Mesenchymal stem cell (in vitro differentiated cells and primary cell): Measurements from ENCODE around the gene STAC2.

ENCODE experiments used
- DNase-seq: peaks from one replicate; pipeline ENCODE4 v3.0.0-alpha.2; 2013
- H2AFZ ChIP-seq: one replicate; pipeline ENCODE4 v1.6.1; 2013; ENCODE audit warnings: low read depth, mild to moderate bottlenecking, control low read depth, inconsistent platforms, low read length, moderate library complexity
- H2AK5ac ChIP-seq: 2 replicates; pipeline ENCODE4 v1.6.1; 2013; ENCODE audit warnings: low read length, moderate library complexity, mild to moderate bottlenecking, inconsistent platforms; ENCODE audit not compliant: severe bottlenecking
- H2BK120ac ChIP-seq: one replicate; pipeline ENCODE4 v1.6.1; 2013; ENCODE audit warnings: low read depth, mild to moderate bottlenecking, inconsistent platforms, low read length, moderate library complexity
- H2BK12ac ChIP-seq, 2 experiments: one replicate each; pipeline ENCODE4 v1.6.1; 2013; ENCODE audit warnings: inconsistent platforms in 2 of 2, low read length in 2 of 2, mild to moderate bottlenecking in 2 of 2, moderate library complexity in 2 of 2, control low read depth in 1 of 2
- H2BK15ac ChIP-seq: one replicate; pipeline ENCODE4 v1.6.1; 2013; ENCODE audit warnings: mild to moderate bottlenecking, low read depth, inconsistent platforms; ENCODE audit not compliant: poor library complexity, severe bottlenecking
- H2BK5ac ChIP-seq: 2 replicates; pipeline ENCODE4 v1.6.1; 2013; ENCODE audit warnings: low read depth, mild to moderate bottlenecking, low read length, control low read depth, inconsistent platforms; ENCODE audit not compliant: poor library complexity, severe bottlenecking
- H3K14ac ChIP-seq, 2 experiments: one replicate each; pipeline ENCODE4 v1.6.1; 2013; ENCODE audit warnings: inconsistent platforms in 2 of 2, low read length in 2 of 2, control low read depth in 1 of 2, mild to moderate bottlenecking in 1 of 2, moderate library complexity in 1 of 2
- H3K18ac ChIP-seq, 2 experiments: one replicate each; pipeline ENCODE4 v1.6.1; 2013; ENCODE audit warnings: inconsistent platforms in 2 of 2, low read length in 2 of 2, control low read depth in 1 of 2, low read depth in 1 of 2, mild to moderate bottlenecking in 1 of 2
- H3K23ac ChIP-seq, 2 experiments: one replicate each; pipeline ENCODE4 v1.6.1; 2013; ENCODE audit warnings: inconsistent platforms in 2 of 2, low read length in 2 of 2, mild to moderate bottlenecking in 2 of 2, moderate library complexity in 2 of 2, control low read depth in 1 of 2
- H3K27ac ChIP-seq: 2 replicates; pipeline ENCODE4 v1.5.1; 2013; ENCODE audit warnings: mild to moderate bottlenecking, moderate library complexity, low read length, control low read depth, inconsistent platforms; ENCODE audit not compliant: poor library complexity, severe bottlenecking
- H3K27me3 ChIP-seq, 2 experiments: 2 replicates each; pipeline versions ENCODE4 v1.6.1 to v1.7.0; 2013; ENCODE audit warnings: low read length in 2 of 2, mild to moderate bottlenecking in 2 of 2, moderate library complexity in 2 of 2, control low read depth in 1 of 2, inconsistent platforms in 1 of 2; ENCODE audit not compliant: control insufficient read depth in 1 of 2, insufficient read depth in 1 of 2
- H3K36me3 ChIP-seq, 2 experiments: 2 replicates each; pipeline versions ENCODE4 v1.6.1 to v1.7.0; 2013; ENCODE audit warnings: low read length in 2 of 2, control low read depth in 1 of 2, inconsistent platforms in 1 of 2, low read depth in 1 of 2, mild to moderate bottlenecking in 1 of 2; ENCODE audit not compliant: insufficient read depth in 2 of 2, control insufficient read depth in 1 of 2
- H3K4ac ChIP-seq, 2 experiments: one replicate each; pipeline ENCODE4 v1.6.1; 2013; ENCODE audit warnings: inconsistent platforms in 2 of 2, low read length in 2 of 2, mild to moderate bottlenecking in 2 of 2, moderate library complexity in 2 of 2, control low read depth in 1 of 2, low read depth in 1 of 2
- H3K4me1 ChIP-seq: 2 replicates; pipeline ENCODE4 v1.6.1; 2013; ENCODE audit warnings: low read depth, low read length, control low read depth; ENCODE audit not compliant: control insufficient read depth, insufficient read depth
- H3K4me2 ChIP-seq: 2 replicates; pipeline ENCODE4 v1.6.1; 2013; ENCODE audit warnings: low read length, mild to moderate bottlenecking, inconsistent platforms; ENCODE audit not compliant: poor library complexity, severe bottlenecking
- H3K4me3 ChIP-seq, 2 experiments: 2 replicates each; pipeline versions ENCODE4 v1.5.1 to v1.7.0; 2013; ENCODE audit warnings: low read length in 2 of 2, mild to moderate bottlenecking in 2 of 2, control low read depth in 1 of 2, low read depth in 1 of 2; ENCODE audit not compliant: insufficient read depth in 1 of 2
- H3K79me1 ChIP-seq: replicated peaks from 2 replicates; pipeline ENCODE4 v1.6.1; 2013; ENCODE audit warnings: mild to moderate bottlenecking, control low read depth, low read length, inconsistent platforms; ENCODE audit not compliant: poor library complexity, severe bottlenecking
- H3K9ac ChIP-seq: 2 replicates; pipeline ENCODE4 v1.7.0; 2013; ENCODE audit warnings: mild to moderate bottlenecking, low read length, moderate library complexity
- H3K9me3 ChIP-seq: 2 replicates; pipeline ENCODE4 v1.7.0; 2013; ENCODE audit warnings: mild to moderate bottlenecking, low read length; ENCODE audit not compliant: control insufficient read depth
- H4K8ac ChIP-seq: one replicate; pipeline ENCODE4 v1.6.1; 2013; ENCODE audit warnings: inconsistent platforms, mild to moderate bottlenecking, low read length, moderate library complexity
- H4K91ac ChIP-seq: one replicate; pipeline ENCODE4 v1.6.1; 2013; ENCODE audit warnings: mild to moderate bottlenecking, low read length, inconsistent platforms
- WGBS: methylation state at CpG from one replicate; pipeline ENCODE4 v1.1.7; 2013; ENCODE audit warnings: mixed read lengths; 5-methylcytosine and 5-hydroxymethylcytosine counted together

Gene STAC2

GRCh38 chr17:39246274-39246673 is 20.5 kb upstream of the STAC2 start:
- no peak for DNase-seq
- no peak overlapping the region for H2AK5ac ChIP-seq
- peaks cover 0 to 3% of the 10 kb centered on the region in 2 experiments for H3K27me3 ChIP-seq
- H3K23ac ChIP-seq: no peak overlapping the region
- no peaks in the 10 kb centered on the region for H3K79me1 ChIP-seq
- no peaks in the 10 kb centered on the region for H3K9me3 ChIP-seq
- 90% methylated on average over 2 of the region's 3 CpGs for WGBS
- peaks cover 9% of the 10 kb centered on the region for H3K4me1 ChIP-seq
- H3K27ac ChIP-seq: no peak overlapping the region
- no peak overlapping the region for H4K91ac ChIP-seq
- H2AFZ ChIP-seq: no peak overlapping the region
- no peak overlapping the region for H2BK15ac ChIP-seq
- H3K18ac ChIP-seq: no peak overlapping the region
- no peak overlapping the region for H3K9ac ChIP-seq
- H2BK5ac ChIP-seq: no peak overlapping the region
- H3K36me3 ChIP-seq: no peaks in the 10 kb centered on the region
- no peak overlapping the region for H3K14ac ChIP-seq
- no peak overlapping the region for H2BK120ac ChIP-seq
- no peak overlapping the region for H3K4me3 ChIP-seq
- no peak overlapping the region for H4K8ac ChIP-seq
- H3K4me2 ChIP-seq: no peak overlapping the region
- H3K4ac ChIP-seq: no peak overlapping the region
- no peak overlapping the region for H2BK12ac ChIP-seq

- H2BK120ac ChIP-seq: no peak overlapping the region
- no peak overlapping the region for H3K27ac ChIP-seq
- peak; percentile 82 for DNase-seq
- H2BK12ac ChIP-seq: peak overlapping the region in 1 of 2 experiments; percentile 29
- no peak overlapping the region for H4K91ac ChIP-seq
- 55% methylated on average over 5 of the region's 6 CpGs for WGBS
- no peak overlapping the region for H2AK5ac ChIP-seq
- no peak overlapping the region for H2BK5ac ChIP-seq
- H3K23ac ChIP-seq: no peak overlapping the region
- peaks cover 9% of the 10 kb centered on the region for H3K4me1 ChIP-seq
- no peak overlapping the region for H3K4me2 ChIP-seq
- H2BK15ac ChIP-seq: no peak overlapping the region
- H3K4ac ChIP-seq: no peak overlapping the region
- peaks cover 2 to 4% of the 10 kb centered on the region in 2 experiments for H3K27me3 ChIP-seq
- H3K4me3 ChIP-seq: no peak overlapping the region
- H4K8ac ChIP-seq: peak overlapping the region; percentile 42
- peak overlapping the region in 1 of 2 experiments; percentile 38 for H3K18ac ChIP-seq
- H3K9ac ChIP-seq: no peak overlapping the region
- peak overlapping the region in 1 of 2 experiments; percentile 64 for H3K14ac ChIP-seq
- no peaks in the 10 kb centered on the region for H3K36me3 ChIP-seq
- no peaks in the 10 kb centered on the region for H3K9me3 ChIP-seq
- H2AFZ ChIP-seq: no peak overlapping the region
- H3K79me1 ChIP-seq: no peaks in the 10 kb centered on the region
Observed at GRCh38 chr17:39244600-39245570, 19.1 kb upstream of the STAC2 start.

- Histone ChIP-seq H4K91ac (no peak overlapping the region), H3K4me1 (peaks cover 14% of the 10 kb centered on the region), H3K27ac (no peak overlapping the region), H3K4me2 (no peak overlapping the region), H3K14ac (peak overlapping the region in 1 of 2 experiments; percentile 77), H3K36me3 (no peaks in the 10 kb centered on the region), H2BK12ac (peak overlapping the region in 1 of 2 experiments; percentile 57), H3K79me1 (no peaks in the 10 kb centered on the region), H2AK5ac (no peak overlapping the region), H3K18ac (no peak overlapping the region), H3K9ac (no peak overlapping the region), H3K23ac (no peak overlapping the region), H3K4ac (no peak overlapping the region), H3K4me3 (no peak overlapping the region), H2BK5ac (no peak overlapping the region), H2AFZ (peak overlapping the region; percentile 73), H4K8ac (peak overlapping the region; percentile 42), H3K27me3 (peaks cover 9 to 12% of the 10 kb centered on the region in 2 experiments), H2BK120ac (no peak overlapping the region), H2BK15ac (no peak overlapping the region), H3K9me3 (no peaks in the 10 kb centered on the region)
- DNase-seq: no peak
- 26% methylated on average over 7 of the region's 11 CpGs for WGBS
Observed at GRCh38 chr17:39244016-39244599, 18.4 kb upstream of the STAC2 start.

GRCh38 chr17:39243155-39243554 is 17.4 kb upstream of the STAC2 start:
- no peak overlapping the region for H3K4me2 ChIP-seq
- WGBS: 97% methylated on average over 8 of the region's 8 CpGs

More at GRCh38 chr17:39243155-39243554, 17.4 kb upstream of the STAC2 start:
- H3K9ac ChIP-seq: no peak overlapping the region
- peaks cover 9 to 17% of the 10 kb centered on the region in 2 experiments for H3K27me3 ChIP-seq
- H2AFZ ChIP-seq: no peak overlapping the region
- no peak overlapping the region for H3K4ac ChIP-seq
- H3K14ac ChIP-seq: no peak overlapping the region
- no peak overlapping the region for H4K8ac ChIP-seq
- no peak overlapping the region for H3K18ac ChIP-seq
- H4K91ac ChIP-seq: no peak overlapping the region
- H3K9me3 ChIP-seq: no peaks in the 10 kb centered on the region
- no peak overlapping the region for H2AK5ac ChIP-seq
- H2BK120ac ChIP-seq: no peak overlapping the region
- no peak overlapping the region for H3K27ac ChIP-seq
- H3K4me3 ChIP-seq: no peak overlapping the region
- H3K79me1 ChIP-seq: no peaks in the 10 kb centered on the region
- no peak for DNase-seq
- H2BK12ac ChIP-seq: no peak overlapping the region
- no peak overlapping the region for H2BK5ac ChIP-seq
- peaks cover 19% of the 10 kb centered on the region for H3K4me1 ChIP-seq
- H3K23ac ChIP-seq: no peak overlapping the region
- no peaks in the 10 kb centered on the region for H3K36me3 ChIP-seq
- no peak overlapping the region for H2BK15ac ChIP-seq
